Measurements from ENCODE around the gene MYB. TPM values are rescaled to one million over a fixed set of nuclear protein-coding genes. Genes with fewer than 3 reads are reported as not detected.
"Not testable (repeated sequence)": the region's sequence is repeated elsewhere in the genome, so short reads cannot be mapped to it uniquely, and the experiment has no call there.

The MYB gene
- total RNA-seq, 2 donors from 2014 or later = not detected

- Histone ChIP-seq H3K9me3 (no peaks in the 10 kb centered on the region), H3K27ac (no peak overlapping the region), H3K36me3 (no peaks in the 10 kb centered on the region), H3K4me1 (ENCODE audit: control insufficient read depth in 1 of 2, low read depth in 2 of 2) (peaks cover 0 to 2% of the 10 kb centered on the region in 2 donors), H3K4me3 (no peak overlapping the region), H3K27me3 (replicated peaks; ENCODE audit: insufficient read depth) (no peaks in the 10 kb centered on the region)
- ATAC-seq (ENCODE audit: insufficient number of reproducible peaks, low FRiP score, low read depth) = no peak
- TF ChIP-seq CTCF (IDR thresholded peaks at IDR 0.05) = no peak
- DNase-seq (ENCODE audit: low spot score) = no peak
These were observed 39.4 kb upstream of the MYB start for GRCh38 chr6:135141728-135142127.

DNA sequence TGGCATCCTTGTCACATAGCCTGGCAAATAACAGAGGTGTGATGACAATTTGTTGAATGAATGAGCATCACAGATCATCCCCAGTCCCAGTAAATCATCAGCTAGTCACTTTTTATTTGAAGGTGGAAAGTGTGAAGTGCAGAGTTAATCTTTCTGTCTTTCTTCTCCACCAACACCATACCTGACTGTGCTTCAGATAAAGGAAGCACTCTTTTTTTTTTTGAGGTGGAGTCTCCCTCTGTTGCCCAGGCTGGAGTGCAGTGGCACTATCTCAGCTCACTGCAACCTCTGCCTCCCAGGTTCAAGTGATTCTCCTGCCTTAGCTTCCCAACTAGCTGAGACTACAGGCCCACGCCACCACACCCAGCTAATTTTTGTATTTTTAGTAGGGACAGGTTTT is 38.9 kb upstream of the MYB start:
- DNase-seq (ENCODE audit: low spot score) = not testable (repeated sequence)

GRCh38 chr6:135144673-135145062 is 36.4 kb upstream of the MYB start:
- H3K4me1 ChIP-seq (ENCODE audit: control insufficient read depth in 1 of 2, low read depth in 2 of 2) = peaks cover 0 to 2% of the 10 kb centered on the region in 2 donors
- ATAC-seq (ENCODE audit: insufficient number of reproducible peaks, low FRiP score, low read depth) = no peak
- no peak for DNase-seq (ENCODE audit: low spot score)
- H3K9me3 ChIP-seq = no peaks in the 10 kb centered on the region
- no peak for TF ChIP-seq CTCF (IDR thresholded peaks at IDR 0.05)
- no peak overlapping the region for H3K4me3 ChIP-seq
- no peaks in the 10 kb centered on the region for H3K36me3 ChIP-seq
- no peak overlapping the region for H3K27ac ChIP-seq
- no peaks in the 10 kb centered on the region for H3K27me3 ChIP-seq (replicated peaks; ENCODE audit: insufficient read depth)

More for the DNA sequence above, 38.9 kb upstream of the MYB start:
- ATAC-seq (ENCODE audit: insufficient number of reproducible peaks, low FRiP score, low read depth); H3K27me3 ChIP-seq (replicated peaks; ENCODE audit: insufficient read depth); H3K27ac ChIP-seq; H3K4me1 ChIP-seq (ENCODE audit: control insufficient read depth in 1 of 2, low read depth in 2 of 2); H3K9me3 ChIP-seq; H3K36me3 ChIP-seq; H3K4me3 ChIP-seq: not testable (repeated sequence)

- peak overlapping the region; percentile 41 for H3K4me3 ChIP-seq
- no peak for TF ChIP-seq CTCF (IDR thresholded peaks at IDR 0.05)
- no peaks in the 10 kb centered on the region for H3K27me3 ChIP-seq (replicated peaks; ENCODE audit: insufficient read depth)
- H3K27ac ChIP-seq = no peak overlapping the region
- H3K9me3 ChIP-seq = no peaks in the 10 kb centered on the region
- no peak for ATAC-seq (ENCODE audit: insufficient number of reproducible peaks, low FRiP score, low read depth)
- H3K4me1 ChIP-seq (ENCODE audit: control insufficient read depth in 1 of 2, low read depth in 2 of 2) = peaks cover 0 to 2% of the 10 kb centered on the region in 2 donors
- H3K36me3 ChIP-seq = no peaks in the 10 kb centered on the region
- no peak for DNase-seq (ENCODE audit: low spot score)
These were observed 35.9 kb upstream of the MYB start for GRCh38 chr6:135145063-135145800.

- Histone ChIP-seq H3K36me3 (no peaks in the 10 kb centered on the region), H3K27me3 (replicated peaks; ENCODE audit: insufficient read depth) (no peaks in the 10 kb centered on the region), H3K4me1 (ENCODE audit: control insufficient read depth in 1 of 2, low read depth in 2 of 2) (peaks cover 0 to 2% of the 10 kb centered on the region in 2 donors), H3K9me3 (no peaks in the 10 kb centered on the region), H3K4me3 (no peak overlapping the region), H3K27ac (no peak overlapping the region)
- no peak for TF ChIP-seq CTCF (IDR thresholded peaks at IDR 0.05)
- DNase-seq (ENCODE audit: low spot score) = no peak
- no peak for ATAC-seq (ENCODE audit: insufficient number of reproducible peaks, low FRiP score, low read depth)
These were observed 34.8 kb upstream of the MYB start for GRCh38 chr6:135146162-135146934.
